GM12874 (cell line): ENCODE data around the gene SLC25A39.

Experiments used
- CTCF ChIP-seq: IDR thresholded peaks from 2 replicates; pipeline ENCODE4 v1.5.1; 2011; ENCODE audit warnings: low read depth, mild to moderate bottlenecking, control low read depth, low read length, moderate library complexity; ENCODE audit not compliant: insufficient read depth

Gene SLC25A39

DNA sequence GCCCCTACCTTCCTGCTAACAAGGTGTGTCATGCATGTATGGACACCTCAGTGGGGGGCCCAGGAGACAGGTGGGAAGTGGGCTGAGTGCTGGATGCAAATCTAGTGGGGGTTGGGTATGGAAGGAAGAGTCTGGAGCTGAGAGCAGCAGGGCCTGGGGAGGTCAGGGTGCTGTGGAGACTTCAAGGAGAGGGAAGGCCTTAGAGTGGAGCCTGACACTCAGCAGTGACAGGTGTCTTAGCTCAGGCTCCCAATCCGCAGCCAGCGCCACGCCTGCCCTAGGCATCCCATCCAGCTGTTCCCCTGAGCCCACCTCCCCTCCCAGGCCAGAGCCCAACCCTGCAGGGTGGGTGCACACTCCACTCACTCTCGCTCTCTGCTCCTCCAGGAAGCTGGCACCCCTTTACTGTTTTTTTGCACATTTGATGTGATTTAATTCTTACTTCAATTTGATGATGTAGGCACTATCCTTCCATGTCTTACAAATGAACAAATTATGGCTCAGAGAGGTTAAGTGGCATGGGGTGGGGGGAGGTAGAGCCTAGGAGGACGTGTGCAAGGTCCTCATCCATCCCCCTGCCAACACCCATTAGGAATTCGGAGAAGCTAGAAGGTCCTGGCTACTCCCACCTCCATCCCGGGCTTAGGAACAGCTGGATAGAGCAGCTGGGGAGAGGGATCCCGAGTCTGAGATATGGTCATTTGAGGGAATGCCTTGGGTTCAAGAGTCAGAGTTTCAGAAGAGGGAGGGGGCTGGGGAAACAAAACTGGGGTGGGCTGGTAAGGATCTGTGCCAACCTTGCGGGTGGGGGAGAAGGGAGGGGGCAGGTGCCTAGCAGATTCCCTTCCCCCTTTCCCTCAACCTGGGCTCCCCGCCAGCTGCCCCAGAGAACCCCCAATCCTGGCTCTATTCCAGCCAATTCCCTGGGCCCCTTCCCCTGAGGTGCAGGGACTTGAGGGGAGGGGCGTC is 37.0 kb upstream of the SLC25A39 start:
- no peak for TF ChIP-seq CTCF

DNA sequence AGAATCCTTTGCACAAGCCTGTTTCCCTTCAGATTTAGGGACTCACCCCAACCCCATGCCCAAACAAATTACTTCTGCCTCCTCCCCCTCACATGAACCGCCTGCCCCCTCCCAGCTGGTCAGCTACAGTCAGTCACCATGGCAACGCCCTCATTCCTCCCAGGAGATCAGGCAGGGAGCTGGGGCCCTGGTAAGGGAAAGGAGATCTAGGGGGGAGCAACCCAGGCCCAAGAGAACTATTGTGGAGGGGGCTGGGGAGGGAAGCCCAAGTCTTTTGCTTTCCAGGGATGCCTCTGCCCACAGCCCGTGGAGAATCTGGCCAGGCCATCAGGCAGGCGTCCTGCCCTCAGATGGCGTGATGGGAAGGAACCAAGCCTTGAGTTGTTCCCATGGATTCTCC is 36.2 kb upstream of the SLC25A39 start:
- no peak for TF ChIP-seq CTCF

DNA sequence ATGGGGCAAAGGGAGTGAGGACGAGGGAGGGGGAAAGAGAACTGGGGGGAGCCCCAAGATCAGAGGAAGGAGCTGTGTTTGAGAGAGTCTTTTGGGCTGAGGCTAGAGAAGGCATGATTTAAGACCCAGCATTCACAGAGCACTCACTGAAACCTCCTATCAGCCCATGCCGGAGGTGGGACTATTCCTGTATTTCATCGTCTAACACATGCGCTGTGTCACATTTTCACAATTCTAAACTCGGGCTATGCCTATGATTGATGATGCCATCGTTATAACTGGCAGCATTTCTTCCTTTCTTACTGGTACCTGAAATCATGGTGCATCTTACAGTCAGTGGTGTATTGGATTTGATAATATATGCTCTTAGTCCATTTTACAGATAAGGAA is 35.5 kb upstream of the SLC25A39 start:
- no peak for TF ChIP-seq CTCF

DNA sequence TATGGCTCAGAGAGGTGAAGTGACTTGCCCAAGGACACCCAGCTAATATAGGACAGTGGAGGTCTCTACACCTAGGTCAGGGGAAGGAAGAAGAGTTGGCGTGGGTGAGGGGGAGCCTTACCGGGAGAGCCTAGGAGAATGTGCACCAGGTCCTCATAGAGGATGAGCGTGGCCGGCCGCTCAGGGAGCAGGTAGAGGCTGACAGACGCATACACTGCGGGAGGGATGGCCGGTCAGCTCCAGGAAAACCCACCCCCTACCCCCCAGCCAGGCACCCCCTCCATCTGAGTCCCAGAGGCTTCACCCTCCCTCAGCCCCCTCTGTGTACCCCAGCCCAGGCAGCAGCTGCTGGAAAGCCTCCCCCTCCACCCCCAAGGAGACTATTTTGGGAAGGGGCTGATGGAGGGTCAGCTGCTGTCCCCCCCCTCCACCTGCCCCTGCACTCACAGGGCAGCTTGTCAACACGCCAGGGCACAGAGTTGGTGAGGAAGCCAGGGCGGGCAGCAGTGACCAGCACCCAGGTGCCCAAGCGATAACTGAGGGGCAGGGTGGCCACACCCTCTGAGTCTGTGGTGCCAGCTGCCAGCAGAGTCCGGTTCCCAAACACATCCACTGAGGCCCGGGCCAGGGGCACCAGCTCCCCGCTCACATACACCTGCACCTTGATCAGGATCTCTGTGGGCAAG is 35.0 kb upstream of the SLC25A39 start:
- TF ChIP-seq CTCF: no peak

DNA sequence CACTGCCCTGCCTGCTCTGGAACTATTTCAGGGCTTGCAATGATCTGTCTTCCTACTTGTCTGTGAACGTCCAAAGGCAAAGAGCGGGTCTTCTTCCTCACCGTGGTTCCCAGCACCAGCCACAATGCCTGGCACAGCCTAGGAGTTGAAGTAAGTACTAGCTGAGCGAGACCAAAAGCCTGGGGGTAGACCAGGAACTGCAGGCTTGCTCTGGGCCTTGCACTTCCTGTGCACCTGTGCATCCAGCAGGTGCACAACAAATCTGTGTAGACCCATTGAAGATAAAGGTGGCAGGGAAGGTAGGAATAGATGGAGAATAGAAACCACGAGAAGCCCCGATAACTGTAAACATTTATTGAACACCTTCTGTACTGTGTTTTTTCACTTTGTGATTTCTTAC is 34.4 kb upstream of the SLC25A39 start:
- no peak for TF ChIP-seq CTCF

DNA sequence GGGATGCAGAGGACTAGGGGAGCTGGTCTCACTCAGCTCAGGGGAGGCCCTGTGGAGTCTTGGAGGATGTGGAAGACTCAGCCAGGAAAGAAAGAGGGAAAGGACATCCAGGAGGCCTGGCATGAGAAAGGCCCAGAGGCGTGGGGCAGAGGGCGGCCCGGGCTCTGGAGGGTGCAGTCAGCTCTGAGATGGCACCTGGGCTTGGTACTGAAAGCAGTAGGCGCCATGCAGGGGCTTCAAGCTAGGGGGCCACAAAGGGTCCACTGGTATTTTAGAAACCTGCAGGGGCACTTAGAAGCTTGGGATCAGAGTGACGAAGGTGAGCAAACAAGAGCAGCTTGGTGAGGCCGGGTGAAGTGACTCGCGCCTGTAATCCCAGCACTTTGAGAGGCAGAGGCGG is 33.4 kb upstream of the SLC25A39 start:
- no peak for TF ChIP-seq CTCF

- TF ChIP-seq CTCF: no peak
These were observed 31.6 kb upstream of the SLC25A39 start for GRCh38 chr17:44356241-44356640.
